Activated gamma-delta T cell treated with anti-CD3 and anti-CD28 coated beads, Interleukin-2, amount 50 U/mL, for 16 hours (primary cell): Measurements from ENCODE around the gene RNASE13.

Source experiments
- DNase-seq: peaks from one replicate; pipeline ENCODE4 v3.0.0-alpha.2; 2020; ENCODE audit warnings: low read depth

The RNASE13 gene

DNA sequence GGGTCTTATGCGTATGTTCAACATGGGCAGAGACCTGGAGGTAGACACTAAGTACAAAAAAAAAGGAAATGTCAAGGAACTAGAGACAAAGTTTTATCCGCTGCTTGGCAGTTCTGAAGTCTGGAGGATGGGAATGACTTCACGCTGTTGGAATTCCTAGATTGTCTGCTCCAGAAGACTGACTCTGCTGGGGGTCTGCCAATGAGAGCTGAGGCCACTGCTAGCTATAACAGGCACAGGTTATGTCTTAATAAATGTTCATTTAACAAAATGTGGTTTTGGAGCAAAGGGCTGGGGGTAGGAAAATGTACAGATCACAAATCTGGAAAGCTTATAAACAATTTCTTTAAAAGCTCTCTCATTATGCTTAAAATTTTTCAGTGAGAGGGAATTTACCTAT, 28.9 kb upstream of the RNASE13 start:
- DNase-seq = no peak

DNA sequence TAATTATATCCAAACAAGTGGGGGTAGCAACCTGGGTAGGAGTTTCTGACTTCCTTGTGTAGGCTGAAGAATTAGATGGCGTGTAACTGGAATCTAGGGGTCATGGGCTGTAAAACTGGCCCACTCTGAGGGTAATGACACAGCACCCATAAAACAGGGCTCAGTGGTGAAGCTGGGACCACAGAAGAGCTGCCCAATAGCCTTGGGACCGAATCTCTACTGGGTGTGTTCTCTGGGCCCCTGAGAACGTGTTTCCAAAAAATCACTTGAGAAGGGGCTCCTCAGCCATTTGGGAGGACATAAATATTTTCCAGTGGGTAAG, 26.7 kb upstream of the RNASE13 start:
- DNase-seq = no peak

DNA sequence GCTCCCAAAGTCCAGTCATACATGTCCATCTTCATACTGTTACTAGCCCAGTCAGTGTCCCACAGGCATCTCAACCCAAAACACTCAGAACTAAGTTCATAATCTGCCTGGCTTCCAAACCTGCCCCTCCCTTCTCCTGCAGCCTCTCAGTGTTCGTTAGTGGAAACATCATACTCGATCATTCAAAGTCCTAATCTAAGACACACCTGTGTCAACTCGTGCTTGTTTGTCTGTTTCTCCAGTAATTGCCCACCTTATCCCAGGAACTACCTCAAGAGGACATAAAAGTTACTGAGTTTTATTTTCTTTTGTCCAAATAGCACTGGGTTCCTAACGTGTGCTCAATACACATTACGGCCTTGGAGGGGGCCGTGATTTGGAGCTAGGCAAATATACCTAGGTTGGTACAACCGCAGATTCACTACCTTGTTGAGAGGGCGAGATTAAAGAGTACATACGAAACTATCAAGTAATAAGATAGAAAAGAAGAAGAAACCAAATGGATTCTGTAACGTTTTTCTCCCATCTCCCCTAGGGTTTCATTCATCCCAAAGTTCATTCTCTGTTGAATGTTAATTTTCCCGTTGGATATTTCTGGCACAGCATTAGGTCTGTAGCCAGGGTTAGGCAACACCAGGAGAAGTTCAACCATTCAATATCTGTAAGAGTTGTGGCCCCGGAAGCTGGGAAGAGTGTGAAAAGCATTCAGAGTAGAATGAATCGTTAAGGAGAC, 26.2 kb upstream of the RNASE13 start:
- DNase-seq = no peak

DNA sequence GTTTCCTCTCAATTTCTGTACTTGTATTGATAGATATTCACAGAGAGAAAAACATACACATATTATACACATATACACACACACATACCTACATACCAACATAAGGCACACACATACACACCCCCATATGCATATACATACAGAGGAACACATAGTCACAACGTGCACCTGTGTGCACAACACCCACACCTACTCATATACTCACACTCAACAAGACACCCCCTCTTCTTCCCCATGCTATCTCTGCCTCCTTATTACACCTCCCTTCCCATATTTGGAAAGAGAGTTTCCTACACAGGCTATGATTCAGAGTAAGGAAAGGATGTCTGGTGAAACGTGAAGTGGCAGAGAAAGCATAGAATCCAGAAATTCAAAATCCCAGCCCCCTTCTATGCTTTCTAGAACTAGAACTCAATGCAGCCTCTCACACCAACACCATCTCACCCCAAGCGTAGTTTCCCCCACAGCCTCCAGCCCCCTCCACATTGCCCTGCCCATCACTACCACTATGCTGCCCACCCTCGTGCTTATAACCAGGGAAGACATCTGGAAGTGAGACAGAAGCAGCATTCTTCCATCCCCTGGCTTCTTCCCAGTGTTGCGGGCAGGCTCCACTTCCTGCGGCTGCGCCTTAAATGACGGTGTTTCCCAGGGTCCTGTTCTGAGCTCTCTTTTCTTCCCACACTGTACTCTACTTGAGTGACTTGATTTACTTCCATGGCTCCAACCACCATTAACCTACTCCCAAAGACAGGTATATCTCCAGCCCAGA, 25.4 kb upstream of the RNASE13 start:
- DNase-seq = no peak

DNA sequence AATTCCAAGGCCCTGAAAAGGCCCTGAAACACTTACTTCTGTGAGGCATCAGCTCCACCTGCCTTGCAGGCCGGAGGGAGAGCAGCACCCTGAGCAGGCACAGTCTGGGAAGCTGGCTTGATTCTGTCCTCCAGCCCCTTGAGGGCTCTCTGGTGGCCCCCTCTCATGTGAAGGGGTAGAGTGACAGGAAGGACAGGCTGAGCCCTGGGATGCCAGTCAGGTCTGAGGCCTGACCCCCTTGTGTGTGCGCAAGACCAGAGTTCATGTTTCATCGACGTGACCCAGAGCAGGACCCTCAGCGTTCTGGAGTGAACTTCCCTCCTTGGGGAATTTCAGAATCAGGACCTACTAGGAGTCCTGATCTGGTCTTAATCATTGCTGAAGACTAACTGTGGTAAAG, 24.3 kb upstream of the RNASE13 start:
- no peak for DNase-seq

DNA sequence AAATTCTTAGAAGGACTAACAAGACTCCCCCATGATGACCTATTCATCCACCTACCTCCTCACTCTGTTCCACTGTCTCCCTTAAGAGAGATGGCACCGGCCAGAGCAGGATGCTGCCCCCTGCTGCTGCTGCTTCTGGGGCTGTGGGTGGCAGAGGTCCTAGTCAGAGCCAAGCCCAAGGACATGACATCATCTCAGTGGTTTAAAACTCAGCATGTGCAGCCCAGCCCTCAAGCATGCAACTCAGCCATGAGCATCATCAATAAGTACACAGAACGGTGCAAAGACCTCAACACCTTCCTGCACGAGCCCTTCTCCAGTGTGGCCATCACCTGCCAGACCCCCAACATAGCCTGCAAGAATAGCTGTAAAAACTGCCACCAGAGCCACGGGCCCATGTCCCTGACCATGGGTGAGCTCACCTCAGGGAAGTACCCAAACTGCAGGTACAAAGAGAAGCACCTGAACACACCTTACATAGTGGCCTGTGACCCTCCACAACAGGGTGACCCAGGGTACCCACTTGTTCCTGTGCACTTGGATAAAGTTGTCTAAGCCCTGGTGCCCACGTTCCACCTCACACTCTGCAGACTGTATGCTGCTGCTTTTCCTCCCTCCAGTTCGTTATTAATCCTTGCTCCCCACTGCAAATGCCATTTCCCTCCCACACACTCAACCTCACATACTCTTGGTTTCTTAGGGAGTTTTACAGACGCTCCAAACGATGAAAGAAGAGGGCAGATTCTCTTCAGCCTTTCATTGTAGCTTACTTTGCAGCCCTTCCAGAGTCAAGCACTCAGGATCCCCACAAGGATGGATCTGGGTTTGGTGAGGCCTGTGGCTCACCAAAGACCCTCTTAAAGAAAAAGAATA, 23.4 kb upstream of the RNASE13 start, which contains the start of gene RNASE8:
Gene RNASE8 (plus strand): TSS at position 20 of the 873 bp plus-strand sequence. CDS start 71 bp downstream, at position 91.
- DNase-seq = no peak

DNA sequence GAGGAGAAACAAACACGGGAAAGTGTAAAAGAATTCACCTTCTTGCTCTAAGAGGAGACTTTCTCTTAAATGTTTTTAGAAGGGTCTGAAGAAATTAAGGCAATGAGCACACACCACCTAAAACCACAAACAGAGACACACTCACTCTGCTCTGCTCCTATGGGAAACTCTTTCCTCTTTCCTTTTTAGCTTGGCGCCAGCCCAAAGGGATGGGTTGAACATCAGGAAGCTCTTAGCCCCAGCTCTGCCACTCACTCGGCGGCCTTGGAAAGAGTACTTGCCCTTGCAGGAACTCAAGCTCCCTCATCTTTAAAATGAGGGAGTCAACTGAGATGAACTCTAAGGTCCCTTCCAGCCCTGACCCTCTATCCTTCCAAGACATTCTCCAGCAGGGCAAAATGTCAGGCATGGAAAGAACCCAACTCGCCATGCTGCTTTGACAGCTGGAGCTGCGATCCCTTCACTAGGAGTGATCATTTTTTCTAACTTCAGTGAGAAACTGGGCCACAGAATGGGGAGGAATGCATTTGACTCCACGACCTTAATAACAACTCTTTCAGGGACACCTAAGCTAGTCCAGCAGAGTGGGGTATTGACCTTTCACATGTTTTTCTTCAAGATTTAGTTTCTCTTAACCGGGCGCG, 22.0 kb upstream of the RNASE13 start:
- no peak for DNase-seq

DNA sequence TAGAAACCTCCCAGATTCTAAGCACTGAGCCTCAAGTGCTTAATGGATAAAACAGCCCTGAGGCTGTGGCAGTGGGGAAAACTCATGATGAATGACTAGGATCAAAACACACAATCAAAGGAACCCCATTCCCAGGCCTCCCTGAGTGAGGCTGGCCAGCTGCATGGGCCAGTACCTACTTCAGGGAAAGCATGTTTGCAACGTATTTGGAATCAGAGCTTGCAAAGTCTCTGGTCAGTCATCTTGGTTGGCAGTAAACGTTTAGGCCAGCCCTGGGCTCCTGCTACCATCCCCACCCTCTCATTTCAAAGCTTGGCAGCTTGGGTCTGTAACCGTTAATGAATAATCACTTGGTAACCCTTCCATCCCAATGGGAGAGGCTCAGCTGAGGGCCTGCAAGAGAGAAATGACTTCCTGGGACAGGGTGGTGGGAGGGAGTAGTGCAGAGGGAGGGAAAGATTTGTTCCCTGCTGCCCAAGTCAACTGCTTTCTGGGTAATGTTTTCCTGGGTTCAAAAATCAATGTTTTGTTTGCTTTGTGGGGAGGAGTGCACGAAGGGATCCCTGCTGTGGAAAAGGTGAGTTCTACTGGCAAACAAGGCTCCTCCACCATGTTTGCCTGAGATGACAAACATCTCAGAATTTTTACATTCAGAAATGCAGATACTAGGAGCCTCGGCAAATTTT, 21.0 kb upstream of the RNASE13 start:
- DNase-seq = no peak

DNA sequence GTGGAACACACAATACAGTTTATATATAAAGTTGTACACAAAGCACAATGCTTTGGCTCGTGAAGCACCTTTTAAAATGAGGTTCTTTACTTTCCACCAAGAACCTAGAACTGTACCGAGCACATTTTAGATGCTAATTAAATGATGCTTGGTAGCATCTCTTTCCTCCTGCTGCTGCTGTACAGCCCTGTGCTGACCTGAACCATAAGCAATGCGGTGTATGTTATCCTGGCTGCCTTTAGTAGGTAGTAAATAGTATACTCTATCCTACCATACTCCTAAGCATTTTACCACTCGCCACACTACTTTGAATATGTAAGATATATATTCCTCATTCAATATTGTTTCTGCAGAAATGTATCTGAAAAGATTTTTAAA, 20.1 kb upstream of the RNASE13 start:
- DNase-seq = no peak

DNA sequence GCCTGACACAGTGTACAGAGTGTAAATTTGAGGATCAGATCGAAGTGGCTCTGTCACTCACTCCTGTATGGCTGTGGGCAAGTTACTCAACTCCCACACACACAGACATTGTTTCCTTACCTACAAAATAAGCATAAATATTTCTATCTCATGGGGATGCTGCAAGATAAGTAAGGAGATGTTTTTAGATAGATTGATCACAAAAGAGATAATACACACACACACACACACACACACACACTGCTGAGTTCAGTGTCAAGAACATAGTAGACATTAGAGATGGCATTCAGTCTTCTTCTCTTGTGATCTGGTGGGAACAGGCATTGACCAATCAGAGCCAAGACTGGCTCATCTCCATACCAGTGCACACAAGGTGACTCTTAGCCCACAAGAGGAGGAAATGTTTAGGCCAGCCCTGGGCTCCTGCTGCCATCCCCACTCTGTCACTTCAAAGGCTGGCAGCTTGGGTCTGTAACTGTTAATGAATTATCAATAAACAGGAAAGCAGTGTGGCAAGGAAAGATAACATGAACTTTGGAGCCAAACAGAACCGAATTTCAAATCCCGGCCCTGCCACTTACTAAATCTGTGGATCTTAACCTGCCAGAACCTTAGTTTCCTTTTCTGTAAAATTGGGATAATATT, 19.6 kb upstream of the RNASE13 start:
- no peak for DNase-seq

DNA sequence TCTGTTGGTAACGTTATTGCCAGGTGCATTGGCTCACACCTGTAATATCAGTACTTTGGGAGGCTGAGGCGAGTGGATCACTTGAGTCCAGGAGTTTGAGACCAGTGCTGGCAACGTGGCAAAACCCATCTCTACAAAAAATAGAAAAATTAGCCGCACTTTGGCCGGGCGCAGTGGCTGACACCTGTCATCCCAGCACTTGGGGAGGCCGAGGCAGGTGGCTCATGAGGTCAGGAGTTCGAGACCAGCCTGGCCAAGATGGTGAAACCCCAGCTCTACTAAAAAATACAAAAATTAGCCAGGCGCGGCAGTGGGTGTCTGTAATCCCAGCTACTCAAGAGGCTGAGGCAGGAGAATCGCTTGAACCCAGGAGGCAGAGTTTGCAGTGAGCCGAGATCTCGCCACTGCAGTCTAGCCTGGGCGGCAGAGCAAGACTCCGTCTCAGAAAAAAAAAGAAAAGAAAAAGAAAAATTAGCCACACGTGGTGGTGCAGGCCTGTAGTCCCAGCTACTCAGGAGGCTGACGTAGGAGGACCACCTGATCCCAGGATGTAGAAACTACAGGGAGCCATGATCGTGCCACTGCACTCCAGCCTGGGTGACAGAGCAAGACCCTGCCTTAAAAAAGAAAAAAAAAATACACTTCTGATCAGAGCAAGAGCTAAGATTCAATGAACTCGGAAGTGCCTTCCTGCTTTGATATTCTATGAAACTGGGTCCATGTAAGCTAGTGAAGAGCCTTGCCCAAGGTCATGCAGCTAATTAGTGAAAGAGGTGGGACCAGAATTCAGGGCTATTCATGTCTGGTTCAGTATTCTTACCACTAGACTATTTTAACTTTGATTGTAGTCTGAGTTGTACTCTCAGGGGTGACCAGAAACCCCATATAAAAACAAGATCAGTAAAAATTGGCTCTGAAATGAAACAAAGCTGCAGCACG, 18.8 kb upstream of the RNASE13 start:
- DNase-seq = no peak

DNA sequence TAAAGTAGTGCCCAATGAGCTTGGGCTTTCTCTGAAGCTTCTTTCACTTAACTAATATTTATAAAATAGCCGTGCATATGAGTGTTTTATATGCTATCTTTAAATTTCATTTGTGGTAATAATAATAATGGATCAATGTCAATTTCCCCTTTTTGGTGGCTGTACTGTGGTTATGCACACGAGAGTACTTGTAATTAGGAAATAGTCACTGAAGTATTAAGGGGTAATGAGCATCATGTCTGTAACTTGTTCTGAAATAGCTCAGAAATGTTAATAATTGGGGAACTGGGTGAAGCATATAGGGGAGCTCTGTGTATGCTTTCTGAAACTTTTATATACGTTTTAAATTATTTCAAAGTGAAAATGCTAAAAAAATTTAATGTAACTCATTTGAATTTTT, 16.0 kb upstream of the RNASE13 start:
- DNase-seq = no peak

DNA sequence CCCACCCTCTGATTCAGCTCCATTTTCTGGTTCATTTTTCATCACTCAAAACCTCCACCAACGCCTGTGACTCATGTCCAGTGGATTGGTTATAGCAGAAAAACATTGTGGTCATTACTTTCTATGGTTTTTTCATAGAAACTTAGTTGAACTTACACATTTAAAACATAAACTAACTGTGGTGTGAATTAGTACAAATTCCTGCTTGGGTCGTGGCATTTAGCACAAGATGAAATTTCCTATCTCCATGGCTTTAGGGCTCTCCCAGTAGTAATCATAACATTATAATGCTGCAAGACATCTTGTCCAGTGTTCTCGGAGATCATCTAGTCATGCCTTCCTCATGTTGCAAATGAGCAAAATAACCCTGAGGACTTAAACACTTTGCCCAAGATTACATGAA, 14.7 kb upstream of the RNASE13 start:
- no peak for DNase-seq

DNA sequence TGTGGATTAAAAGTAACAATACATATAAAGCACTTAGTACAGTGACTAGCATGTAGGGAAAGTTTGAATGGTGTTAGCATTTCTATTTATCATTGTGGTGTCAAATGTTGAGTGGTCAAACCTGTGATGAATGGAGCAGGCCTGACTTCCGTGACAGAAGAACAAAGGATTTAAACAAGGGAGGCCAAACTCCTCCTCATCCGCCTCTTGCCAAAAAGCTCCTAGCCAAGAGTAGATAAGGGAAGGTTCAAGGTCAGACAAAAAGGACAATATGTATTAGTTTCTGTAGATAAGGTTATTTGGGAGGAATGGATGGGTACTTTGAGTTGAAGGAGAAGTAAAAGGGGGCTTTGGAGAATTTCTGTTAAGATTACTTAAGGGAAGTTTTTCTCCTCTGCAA, 14.0 kb upstream of the RNASE13 start:
- no peak for DNase-seq

DNA sequence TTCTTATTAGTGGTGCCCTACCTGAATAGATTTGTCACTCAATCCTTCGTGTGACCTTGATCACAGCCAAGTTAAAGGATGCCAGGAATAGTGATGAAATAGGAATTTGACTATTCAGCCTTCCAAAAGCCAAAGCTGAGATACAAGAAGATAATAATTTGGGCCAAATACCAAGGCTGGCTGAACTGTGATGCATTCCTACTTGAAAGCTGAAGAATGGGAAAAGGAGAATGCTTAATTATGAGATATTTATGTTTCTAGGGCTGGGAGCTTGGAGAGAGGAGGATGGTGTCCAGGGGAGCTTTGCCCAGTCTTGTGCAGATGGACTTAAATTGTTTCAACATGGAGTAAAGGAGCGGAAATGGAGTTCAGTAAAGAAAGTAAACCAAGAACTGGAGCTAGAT, 12.8 kb upstream of the RNASE13 start:
- DNase-seq = no peak

DNA sequence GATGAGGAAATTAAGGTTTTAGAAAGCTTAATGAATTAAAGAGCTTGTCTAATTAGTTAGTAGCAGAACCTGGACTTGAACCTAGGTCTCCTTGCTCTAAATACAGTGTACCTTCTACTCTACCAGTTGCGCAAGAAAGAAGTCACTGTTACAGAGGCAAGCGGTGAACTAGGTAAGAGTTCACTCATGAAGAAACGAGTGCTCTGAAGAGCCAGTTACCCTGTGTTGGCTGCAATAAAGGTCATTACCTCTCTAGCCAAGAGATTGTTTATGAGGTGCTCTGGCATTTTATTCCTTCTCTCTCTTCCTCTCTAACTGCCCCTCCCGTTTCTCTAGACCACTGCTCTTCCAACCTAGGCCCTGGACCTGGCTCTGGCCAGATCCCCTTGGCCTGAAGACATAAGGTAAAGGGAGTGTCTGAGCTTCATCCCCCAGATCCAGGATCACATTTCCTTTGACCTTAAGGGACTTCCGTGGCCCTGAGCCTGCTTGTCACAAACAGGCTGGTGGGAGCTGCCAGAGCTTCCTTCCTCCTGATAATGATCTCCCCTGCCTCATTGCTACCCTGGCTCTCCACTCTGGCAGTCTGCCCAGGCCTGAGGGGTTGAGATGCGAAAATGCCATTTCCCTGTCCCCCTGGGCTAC, 9.5 kb upstream of the RNASE13 start:
- DNase-seq = no peak

DNA sequence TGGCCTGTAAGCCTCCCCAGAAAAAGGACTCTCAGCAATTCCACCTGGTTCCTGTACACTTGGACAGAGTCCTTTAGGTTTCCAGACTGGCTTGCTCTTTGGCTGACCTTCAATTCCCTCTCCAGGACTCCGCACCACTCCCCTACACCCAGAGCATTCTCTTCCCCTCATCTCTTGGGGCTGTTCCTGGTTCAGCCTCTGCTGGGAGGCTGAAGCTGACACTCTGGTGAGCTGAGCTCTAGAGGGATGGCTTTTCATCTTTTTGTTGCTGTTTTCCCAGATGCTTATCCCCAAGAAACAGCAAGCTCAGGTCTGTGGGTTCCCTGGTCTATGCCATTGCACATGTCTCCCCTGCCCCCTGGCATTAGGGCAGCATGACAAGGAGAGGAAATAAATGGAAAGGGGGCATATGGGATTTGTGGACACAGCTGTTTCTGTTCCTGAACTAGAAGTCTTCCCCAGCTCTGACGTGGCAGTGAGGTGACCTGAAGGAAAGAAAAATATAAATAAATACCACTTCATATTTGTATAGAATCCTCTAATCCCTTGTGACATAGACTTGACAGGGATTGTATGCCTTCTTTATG, 8.9 kb upstream of the RNASE13 start:
- DNase-seq = no peak

DNA sequence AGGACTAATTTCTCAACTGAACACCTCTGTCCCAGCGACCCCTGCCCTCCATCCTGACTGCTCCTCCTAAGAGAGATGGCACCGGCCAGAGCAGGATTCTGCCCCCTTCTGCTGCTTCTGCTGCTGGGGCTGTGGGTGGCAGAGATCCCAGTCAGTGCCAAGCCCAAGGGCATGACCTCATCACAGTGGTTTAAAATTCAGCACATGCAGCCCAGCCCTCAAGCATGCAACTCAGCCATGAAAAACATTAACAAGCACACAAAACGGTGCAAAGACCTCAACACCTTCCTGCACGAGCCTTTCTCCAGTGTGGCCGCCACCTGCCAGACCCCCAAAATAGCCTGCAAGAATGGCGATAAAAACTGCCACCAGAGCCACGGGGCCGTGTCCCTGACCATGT, 8.3 kb upstream of the RNASE13 start:
- DNase-seq = no peak
